ENCODE results near the gene KBTBD6. TPM values are rescaled to one million over a fixed set of nuclear protein-coding genes. Genes with fewer than 3 reads are reported as not detected.

Gene KBTBD6
- total and polyA plus RNA-seq, 2 of the 8 experiments (the other 6 are each of a cell fraction or from before 2014, with no cell fraction given): 4.5 to 11.3 TPM

GRCh38 chr13:41137241-41137640 is 4.6 kb upstream of the KBTBD6 start:
- no peak overlapping the region for H2BK20ac ChIP-seq (ENCODE audit: low read length)
- H3K9ac ChIP-seq (replicated peaks in 1 of 4; ENCODE audit: extremely low read depth in 1 of 4, low read depth in 3 of 4, low read length in 3 of 4): no peak overlapping the region
- no peak overlapping the region for H3K4ac ChIP-seq (replicated peaks; ENCODE audit: insufficient read length, low read depth, low read length)
- H3K56ac ChIP-seq (replicated peaks; ENCODE audit: insufficient read length, low read depth, low read length): no peak overlapping the region
- ChIA-PET POLR2A (ENCODE audit: partially characterized antibody) (no interaction called here), CTCF (ENCODE audit: partially characterized antibody) (interaction anchor here (2.6 kb wide), 1 partner anchor 59 kb away, joined by 7 read pairs; no protein-coding TSS in a partner anchor)
- H3K27me3 ChIP-seq (replicated peaks in 1 of 4; ENCODE audit: control insufficient read depth in 3 of 4, extremely low read depth in 1 of 4, insufficient read depth in 3 of 4, low read length in 3 of 4): no peaks in the 10 kb centered on the region
- no peaks in the 10 kb centered on the region; the same call in 1 of the 2 replicates for H3K79me1 ChIP-seq (ENCODE audit: low read depth, low read length)
- no peak overlapping the region for H2BK15ac ChIP-seq (ENCODE audit: low read length)
- no peak overlapping the region for H2BK5ac ChIP-seq (ENCODE audit: low read depth, low read length)
- no peak overlapping the region for H3K27ac ChIP-seq (ENCODE audit: low read depth, low read length)
- no peak overlapping the region for H2AK5ac ChIP-seq (ENCODE audit: low read depth, low read length)
- 80% methylated on average over 3 of the region's 3 CpGs; no CpG with 5 or more reads in 1 of the 2 experiments for WGBS, 2 experiments (ENCODE audit: extremely low coverage in 1 of 2, insufficient coverage in 1 of 2, insufficient read length in 1 of 2, insufficient replicate concordance in 2 of 2, low coverage in 1 of 2, low lambda C conversion rate in 2 of 2, missing lambda C conversion rate in 1 of 2)
- no peak overlapping the region for H3K18ac ChIP-seq (ENCODE audit: extremely low read depth, low read length)
- TF ChIP-seq BCL11A (IDR thresholded peaks at IDR 0.05; ENCODE audit: low read depth in 2 of 2, low read length in 2 of 2) (no peak), ATF2 (IDR thresholded peaks at IDR 0.05; ENCODE audit: low read length) (no peak), POLR2AphosphoS5 (IDR thresholded peaks at IDR 0.05; ENCODE audit: low read depth, low read length) (no peak), TAF7 (optimal IDR thresholded peaks at IDR 0.05; ENCODE audit: borderline replicate concordance, low read depth, low read length) (no peak)
- H3K36me3 ChIP-seq (ENCODE audit: control insufficient read depth in 2 of 4, insufficient read depth in 4 of 4, low read length in 3 of 4): no peaks in the 10 kb centered on the region
- H4K5ac ChIP-seq (ENCODE audit: insufficient read length, low read depth, low read length): no peak overlapping the region
- H4K8ac ChIP-seq (ENCODE audit: extremely low read depth, insufficient read depth, low read length): no peak overlapping the region
- peaks cover 0 to 2% (median 0%) of the 10 kb centered on the region in 4 experiments; a peak in 1 of 7 replicates for H3K4me1 ChIP-seq (replicated peaks in 1 of 4; ENCODE audit: control insufficient read depth in 3 of 4, insufficient read depth in 4 of 4, low read length in 3 of 4)
- no peak overlapping the region for H3K4me2 ChIP-seq (ENCODE audit: insufficient read depth in 1 of 2, low read depth in 2 of 2, low read length in 2 of 2)
- no peak overlapping the region for H3K23ac ChIP-seq (ENCODE audit: insufficient read length)
- no peak overlapping the region for H3K4me3 ChIP-seq (ENCODE audit: extremely low read depth in 1 of 4, insufficient read depth in 2 of 4, low read depth in 3 of 4, low read length in 4 of 4)
- H3K23me2 ChIP-seq (ENCODE audit: low read depth, low read length): no peaks in the 10 kb centered on the region; the same call in 1 of the 2 replicates
- DNase-seq (ENCODE audit: low read depth in 1 of 2, low spot score in 2 of 2) (no peak), FAIRE-seq (no peak)
- H2BK12ac ChIP-seq (ENCODE audit: low read depth, low read length): no peak overlapping the region
- no peak overlapping the region for H2BK120ac ChIP-seq (replicated peaks; ENCODE audit: low read depth, low read length)
- no peak overlapping the region for H3K14ac ChIP-seq (ENCODE audit: insufficient read length)
- H2AFZ ChIP-seq (ENCODE audit: low read length): no peak overlapping the region
- H4K91ac ChIP-seq (replicated peaks; ENCODE audit: insufficient read length, low read length): no peak overlapping the region
- no peaks in the 10 kb centered on the region for H3K9me3 ChIP-seq (ENCODE audit: insufficient read depth in 2 of 2, low read depth in 1 of 2, low read length in 1 of 2)
- H3K79me2 ChIP-seq (ENCODE audit: control insufficient read depth in 1 of 2, insufficient read depth in 2 of 2, low read length in 2 of 2): no peaks in the 10 kb centered on the region
- no peaks in the 10 kb centered on the region for H4K20me1 ChIP-seq (replicated peaks in 1 of 2; ENCODE audit: control insufficient read depth in 1 of 2, insufficient read depth in 2 of 2, low read length in 2 of 2)

All from H1 (cell line).